Peyer's patch (tissue), 4 donors: ENCODE results near the gene LUC7L2.
"Not testable (repeated sequence)": the region's sequence is repeated elsewhere in the genome, so short reads cannot be mapped to it uniquely, and the experiment has no call there.

ENCODE experiments used
- POLR2A ChIP-seq, 2 donors: fragments of 450-650 bp; IDR thresholded peaks; one replicate each; pipeline ENCODE4 v1.5.1; 2017; ENCODE audit warnings: antibody characterized with exemption in 2 of 2, mild to moderate bottlenecking in 2 of 2, moderate library complexity in 2 of 2
- TF ChIP-seq, protein P1 (sequence below), 6 experiments: fragments of 450-650 bp in 4 of 6; fragments of 200-600 bp in 2 of 6; sonication (generic) in 1 of 6; IDR thresholded peaks; one replicate each; pipeline ENCODE4 v1.5.1; 2017 to 2019; ENCODE audit warnings: antibody characterized with exemption in 6 of 6, mild to moderate bottlenecking in 3 of 6, moderate library complexity in 1 of 6

DNA sequence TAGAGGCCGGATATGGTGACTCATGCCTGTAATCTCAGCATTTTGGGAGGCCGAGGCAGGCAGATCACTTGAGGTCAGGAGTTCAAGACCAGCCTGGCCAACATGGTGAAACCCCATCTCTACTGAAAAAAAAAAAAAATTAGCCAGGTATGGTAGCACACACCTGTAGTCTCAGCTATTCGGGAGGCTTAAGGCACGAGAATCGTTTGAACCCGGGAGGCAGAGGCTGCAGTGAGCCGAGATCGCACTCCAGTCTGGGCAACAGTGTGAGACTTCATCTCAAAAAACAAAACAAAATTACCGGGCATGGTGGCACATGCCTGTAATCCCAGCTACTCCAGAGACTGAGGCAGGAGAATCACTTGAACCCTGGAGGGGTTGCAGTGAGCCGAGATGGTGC lies 66.0 kb downstream of the LUC7L2 start:
- TF ChIP-seq POLR2A (IDR thresholded peaks at IDR 0.05): not testable (repeated sequence)
- TF ChIP-seq, protein P1, sequence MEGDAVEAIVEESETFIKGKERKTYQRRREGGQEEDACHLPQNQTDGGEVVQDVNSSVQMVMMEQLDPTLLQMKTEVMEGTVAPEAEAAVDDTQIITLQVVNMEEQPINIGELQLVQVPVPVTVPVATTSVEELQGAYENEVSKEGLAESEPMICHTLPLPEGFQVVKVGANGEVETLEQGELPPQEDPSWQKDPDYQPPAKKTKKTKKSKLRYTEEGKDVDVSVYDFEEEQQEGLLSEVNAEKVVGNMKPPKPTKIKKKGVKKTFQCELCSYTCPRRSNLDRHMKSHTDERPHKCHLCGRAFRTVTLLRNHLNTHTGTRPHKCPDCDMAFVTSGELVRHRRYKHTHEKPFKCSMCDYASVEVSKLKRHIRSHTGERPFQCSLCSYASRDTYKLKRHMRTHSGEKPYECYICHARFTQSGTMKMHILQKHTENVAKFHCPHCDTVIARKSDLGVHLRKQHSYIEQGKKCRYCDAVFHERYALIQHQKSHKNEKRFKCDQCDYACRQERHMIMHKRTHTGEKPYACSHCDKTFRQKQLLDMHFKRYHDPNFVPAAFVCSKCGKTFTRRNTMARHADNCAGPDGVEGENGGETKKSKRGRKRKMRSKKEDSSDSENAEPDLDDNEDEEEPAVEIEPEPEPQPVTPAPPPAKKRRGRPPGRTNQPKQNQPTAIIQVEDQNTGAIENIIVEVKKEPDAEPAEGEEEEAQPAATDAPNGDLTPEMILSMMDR (IDR thresholded peaks at IDR 0.05): not testable (repeated sequence)
